ENCODE measurements around the gene INPP5A. TPM values are rescaled to one million over a fixed set of nuclear protein-coding genes. Genes with fewer than 3 reads are reported as not detected.

INPP5A gene
- total RNA-seq, 1 donor from 2014 or later, result 41.0 TPM

- Mint-ChIP-seq H3K27ac (peak overlapping the region; percentile 76), H3K27me3 (ENCODE audit: low read depth) (no peaks in the 10 kb centered on the region), H3K36me3 (no peaks in the 10 kb centered on the region), H3K4me3 (no peak overlapping the region), H3K9me3 (no peaks in the 10 kb centered on the region), H3K4me1 (peaks cover 28% of the 10 kb centered on the region)
- no peak for TF ChIP-seq CTCF (IDR thresholded peaks at IDR 0.05; ENCODE audit: unreplicated experiment)
- no peak for DNase-seq (ENCODE audit: low spot score in 2 of 2, unreplicated experiment in 2 of 2)
These were observed 45.1 kb upstream of the INPP5A start for GRCh38 chr10:132492323-132493025.

DNA sequence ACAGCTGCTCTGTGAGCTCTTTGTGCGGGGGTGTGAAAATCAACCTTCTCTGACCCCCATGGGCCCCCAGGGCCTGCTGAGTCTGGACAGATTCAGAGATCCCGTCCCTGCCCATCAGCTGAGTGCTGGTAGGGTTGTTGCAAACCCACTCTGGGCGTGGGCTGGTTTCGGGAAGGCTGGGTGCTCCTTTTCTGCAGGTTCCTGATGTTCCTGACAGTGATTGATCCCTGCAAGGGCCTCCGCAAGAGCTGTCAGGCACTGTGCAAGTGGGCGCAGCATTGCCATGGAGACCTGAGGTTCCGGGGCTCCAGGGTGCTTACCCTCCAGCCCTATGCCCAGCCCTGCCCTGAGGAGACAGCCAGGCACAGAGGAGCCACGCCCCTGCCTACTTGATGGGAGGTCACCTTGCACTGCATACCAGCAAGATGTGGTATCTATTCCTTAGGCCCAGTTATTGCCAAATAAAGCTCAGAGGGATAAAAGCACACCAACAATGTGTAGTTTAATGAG, 44.3 kb upstream of the INPP5A start:
- no peak for DNase-seq (ENCODE audit: low spot score in 2 of 2, unreplicated experiment in 2 of 2)
- no peaks in the 10 kb centered on the region for H3K36me3 Mint-ChIP-seq

GRCh38 chr10:132493756-132494290, 43.8 kb upstream of the INPP5A start:
- H3K36me3 Mint-ChIP-seq, result no peaks in the 10 kb centered on the region
- no peak for TF ChIP-seq CTCF (IDR thresholded peaks at IDR 0.05; ENCODE audit: unreplicated experiment)
- H3K27me3 Mint-ChIP-seq (ENCODE audit: low read depth), result no peaks in the 10 kb centered on the region
- H3K27ac Mint-ChIP-seq, result no peak overlapping the region
- no peaks in the 10 kb centered on the region for H3K9me3 Mint-ChIP-seq
- H3K4me3 Mint-ChIP-seq, result no peak overlapping the region
- H3K4me1 Mint-ChIP-seq, result peaks cover 28% of the 10 kb centered on the region
- DNase-seq (ENCODE audit: low spot score in 2 of 2, unreplicated experiment in 2 of 2), result no peak

More for the DNA sequence above, 44.3 kb upstream of the INPP5A start:
- Mint-ChIP-seq H3K27me3 (ENCODE audit: low read depth) (no peaks in the 10 kb centered on the region), H3K27ac (peak overlapping the region; percentile 76), H3K4me1 (peaks cover 28% of the 10 kb centered on the region), H3K9me3 (no peaks in the 10 kb centered on the region), H3K4me3 (no peak overlapping the region)
- TF ChIP-seq CTCF (IDR thresholded peaks at IDR 0.05; ENCODE audit: unreplicated experiment), result no peak

GRCh38 chr10:132494866-132495630, 42.5 kb upstream of the INPP5A start:
- Mint-ChIP-seq H3K4me1 (peaks cover 27% of the 10 kb centered on the region), H3K27ac (peak overlapping the region; percentile 57), H3K36me3 (no peaks in the 10 kb centered on the region), H3K27me3 (ENCODE audit: low read depth) (no peaks in the 10 kb centered on the region), H3K4me3 (no peak overlapping the region), H3K9me3 (no peaks in the 10 kb centered on the region)
- no peak for DNase-seq (ENCODE audit: low spot score in 2 of 2, unreplicated experiment in 2 of 2)
- no peak for TF ChIP-seq CTCF (IDR thresholded peaks at IDR 0.05; ENCODE audit: unreplicated experiment)

DNA sequence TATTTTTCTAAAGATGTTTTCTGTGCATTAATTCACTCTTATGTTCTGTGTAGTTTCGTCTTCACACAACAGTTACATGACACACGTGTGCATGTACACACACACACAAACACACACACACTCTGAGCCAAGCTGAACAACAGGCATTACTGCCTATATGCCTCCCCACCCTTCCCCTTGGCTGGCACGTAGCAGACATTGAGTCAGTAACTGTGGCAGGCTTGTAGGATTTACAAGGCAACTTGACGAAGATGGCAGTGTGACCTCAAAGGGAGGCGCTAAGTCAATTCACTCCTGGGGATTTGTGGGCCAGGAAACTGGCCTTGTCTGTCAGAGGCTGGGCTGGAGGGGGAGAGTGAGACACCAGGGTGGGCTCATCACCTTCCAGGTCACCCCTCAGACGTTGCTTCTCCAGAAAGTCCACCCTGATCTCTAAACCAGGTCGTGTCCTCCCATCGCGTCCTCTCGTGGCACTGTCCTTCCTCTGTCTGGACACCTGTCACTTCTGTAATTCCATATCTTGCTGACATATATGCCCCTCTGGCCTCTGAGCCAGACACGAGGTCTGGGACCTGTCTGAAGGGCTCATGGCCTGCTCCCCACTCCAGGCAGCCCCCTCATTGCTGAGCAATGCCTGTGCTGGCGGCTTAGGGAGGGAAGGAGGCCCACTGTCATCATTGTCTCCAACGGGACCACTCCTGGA, 41.1 kb upstream of the INPP5A start:
- H3K36me3 Mint-ChIP-seq, result no peaks in the 10 kb centered on the region
- no peaks in the 10 kb centered on the region for H3K9me3 Mint-ChIP-seq
- no peak overlapping the region for H3K4me3 Mint-ChIP-seq
- no peak overlapping the region for H3K27ac Mint-ChIP-seq
- no peak for TF ChIP-seq CTCF (IDR thresholded peaks at IDR 0.05; ENCODE audit: unreplicated experiment)
- DNase-seq (ENCODE audit: low spot score in 2 of 2, unreplicated experiment in 2 of 2), result no peak
- H3K4me1 Mint-ChIP-seq, result peaks cover 27% of the 10 kb centered on the region
- no peaks in the 10 kb centered on the region for H3K27me3 Mint-ChIP-seq (ENCODE audit: low read depth)

Measured in mesothelial cell of epicardium (in vitro differentiated cells).